ENCODE results near the gene APOE. TPM values are rescaled to one million over a fixed set of nuclear protein-coding genes. Genes with fewer than 3 reads are reported as not detected.

The APOE gene
- total RNA-seq, 2 donors from 2014 or later = 2,216 to 2,598 TPM

GRCh38 chr19:44907613-44908012 is 2.0 kb downstream of the APOE start:
- 92 to 96% methylated on average over 7 to 12 of the region's 12 CpGs for WGBS, 2 experiments (ENCODE audit: insufficient coverage in 1 of 2, insufficient read length in 1 of 2)
- DNase-seq = no peak
- Mint-ChIP-seq H3K4me3 (peak overlapping the region; percentile 99), H3K27ac (peak overlapping the region; percentile 61), H3K9me3 (no peaks in the 10 kb centered on the region), H3K4me1 (peaks cover 21% of the 10 kb centered on the region), H3K27me3 (ENCODE audit: insufficient read depth) (no peaks in the 10 kb centered on the region), H3K36me3 (ENCODE audit: low read depth) (peaks cover 34% of the 10 kb centered on the region)
- Histone ChIP-seq H3K4me3 (ENCODE audit: low read length) (peak overlapping the region; percentile 99), H3K27me3 (ENCODE audit: control insufficient read depth, insufficient read depth, low read length, poor library complexity, severe bottlenecking) (no peaks in the 10 kb centered on the region), H3K27ac (ENCODE audit: low read depth, low read length) (no peak overlapping the region), H3K9me3 (ENCODE audit: control insufficient read depth, low read length) (no peaks in the 10 kb centered on the region), H3K36me3 (ENCODE audit: control insufficient read depth, insufficient read depth, low read length) (peaks cover 20% of the 10 kb centered on the region), H3K9ac (ENCODE audit: extremely low read depth, low read length, poor library complexity, severe bottlenecking) (peak overlapping the region; percentile 25), H3K4me1 (ENCODE audit: control insufficient read depth, insufficient read depth, low read length) (peaks cover 6% of the 10 kb centered on the region)
- TF ChIP-seq, protein P1, sequence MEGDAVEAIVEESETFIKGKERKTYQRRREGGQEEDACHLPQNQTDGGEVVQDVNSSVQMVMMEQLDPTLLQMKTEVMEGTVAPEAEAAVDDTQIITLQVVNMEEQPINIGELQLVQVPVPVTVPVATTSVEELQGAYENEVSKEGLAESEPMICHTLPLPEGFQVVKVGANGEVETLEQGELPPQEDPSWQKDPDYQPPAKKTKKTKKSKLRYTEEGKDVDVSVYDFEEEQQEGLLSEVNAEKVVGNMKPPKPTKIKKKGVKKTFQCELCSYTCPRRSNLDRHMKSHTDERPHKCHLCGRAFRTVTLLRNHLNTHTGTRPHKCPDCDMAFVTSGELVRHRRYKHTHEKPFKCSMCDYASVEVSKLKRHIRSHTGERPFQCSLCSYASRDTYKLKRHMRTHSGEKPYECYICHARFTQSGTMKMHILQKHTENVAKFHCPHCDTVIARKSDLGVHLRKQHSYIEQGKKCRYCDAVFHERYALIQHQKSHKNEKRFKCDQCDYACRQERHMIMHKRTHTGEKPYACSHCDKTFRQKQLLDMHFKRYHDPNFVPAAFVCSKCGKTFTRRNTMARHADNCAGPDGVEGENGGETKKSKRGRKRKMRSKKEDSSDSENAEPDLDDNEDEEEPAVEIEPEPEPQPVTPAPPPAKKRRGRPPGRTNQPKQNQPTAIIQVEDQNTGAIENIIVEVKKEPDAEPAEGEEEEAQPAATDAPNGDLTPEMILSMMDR (conservative IDR thresholded peaks at IDR 0.05) = no peak

GRCh38 chr19:44908074-44908835 is 2.7 kb downstream of the APOE start:
- H3K36me3 ChIP-seq (ENCODE audit: control insufficient read depth, insufficient read depth, low read length) = peaks cover 19% of the 10 kb centered on the region
- no peaks in the 10 kb centered on the region for H3K9me3 Mint-ChIP-seq
- H3K4me1 ChIP-seq (ENCODE audit: control insufficient read depth, insufficient read depth, low read length) = peaks cover 6% of the 10 kb centered on the region
- peaks cover 26% of the 10 kb centered on the region for H3K4me1 Mint-ChIP-seq
- H3K4me3 Mint-ChIP-seq = peak overlapping the region; percentile 99
- no peaks in the 10 kb centered on the region for H3K27me3 Mint-ChIP-seq (ENCODE audit: insufficient read depth)
- H3K9me3 ChIP-seq (ENCODE audit: control insufficient read depth, low read length) = no peaks in the 10 kb centered on the region
- peak overlapping the region; percentile 77 for H3K27ac Mint-ChIP-seq
- no peak overlapping the region for H3K9ac ChIP-seq (ENCODE audit: extremely low read depth, low read length, poor library complexity, severe bottlenecking)
- no peak for DNase-seq
- 95 to 97% methylated on average over 40 to 46 of the region's 46 CpGs for WGBS, 2 experiments (ENCODE audit: insufficient coverage in 1 of 2, insufficient read length in 1 of 2)
- no peak overlapping the region for H3K27ac ChIP-seq (ENCODE audit: low read depth, low read length)
- no peaks in the 10 kb centered on the region for H3K27me3 ChIP-seq (ENCODE audit: control insufficient read depth, insufficient read depth, low read length, poor library complexity, severe bottlenecking)
- TF ChIP-seq, protein P1 (conservative IDR thresholded peaks at IDR 0.05) = no peak
- H3K36me3 Mint-ChIP-seq (ENCODE audit: low read depth) = peaks cover 31% of the 10 kb centered on the region
- peak overlapping the region; percentile 99 for H3K4me3 ChIP-seq (ENCODE audit: low read length)

GRCh38 chr19:44908836-44909261 is 3.3 kb downstream of the APOE start:
- Mint-ChIP-seq H3K9me3 (no peaks in the 10 kb centered on the region), H3K27me3 (ENCODE audit: insufficient read depth) (no peaks in the 10 kb centered on the region), H3K36me3 (ENCODE audit: low read depth) (peaks cover 29% of the 10 kb centered on the region), H3K4me3 (peak overlapping the region; percentile 42), H3K4me1 (peaks cover 30% of the 10 kb centered on the region), H3K27ac (no peak overlapping the region)
- WGBS, 2 experiments (ENCODE audit: insufficient coverage in 1 of 2, insufficient read length in 1 of 2) = 95 to 98% methylated on average over 15 to 44 of the region's 44 CpGs
- no peak overlapping the region for H3K4me3 ChIP-seq (ENCODE audit: low read length)
- H3K4me1 ChIP-seq (ENCODE audit: control insufficient read depth, insufficient read depth, low read length) = peaks cover 4% of the 10 kb centered on the region
- TF ChIP-seq, protein P1 (conservative IDR thresholded peaks at IDR 0.05) = peak; percentile 34
- no peaks in the 10 kb centered on the region for H3K27me3 ChIP-seq (ENCODE audit: control insufficient read depth, insufficient read depth, low read length, poor library complexity, severe bottlenecking)
- no peak for DNase-seq
- H3K9me3 ChIP-seq (ENCODE audit: control insufficient read depth, low read length) = no peaks in the 10 kb centered on the region
- H3K36me3 ChIP-seq (ENCODE audit: control insufficient read depth, insufficient read depth, low read length) = peaks cover 19% of the 10 kb centered on the region
- H3K27ac ChIP-seq (ENCODE audit: low read depth, low read length) = no peak overlapping the region
- H3K9ac ChIP-seq (ENCODE audit: extremely low read depth, low read length, poor library complexity, severe bottlenecking) = no peak overlapping the region
